ENCODE measurements around the gene TOX2.

DNA sequence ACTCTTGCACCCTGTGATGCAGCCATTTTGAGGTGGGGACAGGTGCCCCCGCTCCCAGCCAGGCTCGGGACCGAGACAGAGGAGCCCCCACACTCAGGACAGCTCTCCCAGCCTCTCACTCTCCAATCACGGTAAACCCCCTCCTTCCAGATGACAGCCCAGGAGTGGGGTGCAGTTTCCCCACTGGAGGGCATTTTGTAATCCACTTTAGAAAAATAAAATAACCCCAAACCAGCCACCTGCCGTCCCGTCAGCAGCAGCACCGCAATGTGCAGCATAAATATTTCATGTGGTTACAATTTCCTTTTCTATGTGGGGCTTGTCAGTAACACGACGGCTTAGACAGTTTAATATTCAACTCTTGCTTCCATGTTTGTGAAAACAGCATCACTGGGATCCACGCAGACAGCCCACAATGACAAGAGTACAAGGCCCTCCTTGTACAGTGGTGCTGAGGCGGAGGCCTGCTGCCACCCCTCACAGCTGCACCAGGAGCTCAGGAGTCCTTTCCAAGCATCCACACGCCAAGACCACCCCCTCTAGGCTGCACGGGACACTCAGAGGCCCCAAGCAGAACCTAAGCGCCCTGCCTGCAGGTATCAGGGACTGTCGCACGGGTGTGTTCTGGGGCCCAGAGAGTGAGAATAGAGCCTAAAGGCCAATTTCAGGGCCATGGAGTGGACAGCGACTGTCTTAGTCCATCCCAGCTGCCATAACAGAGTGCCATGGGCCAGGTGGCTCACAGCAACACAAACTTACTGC lies 155.7 kb downstream of the TOX2 start:
- TF ChIP-seq POLR2AphosphoS5 (IDR thresholded peaks at IDR 0.05) (no peak), POLR2A (IDR thresholded peaks at IDR 0.05) (no peak)
- TF ChIP-seq, protein P1, sequence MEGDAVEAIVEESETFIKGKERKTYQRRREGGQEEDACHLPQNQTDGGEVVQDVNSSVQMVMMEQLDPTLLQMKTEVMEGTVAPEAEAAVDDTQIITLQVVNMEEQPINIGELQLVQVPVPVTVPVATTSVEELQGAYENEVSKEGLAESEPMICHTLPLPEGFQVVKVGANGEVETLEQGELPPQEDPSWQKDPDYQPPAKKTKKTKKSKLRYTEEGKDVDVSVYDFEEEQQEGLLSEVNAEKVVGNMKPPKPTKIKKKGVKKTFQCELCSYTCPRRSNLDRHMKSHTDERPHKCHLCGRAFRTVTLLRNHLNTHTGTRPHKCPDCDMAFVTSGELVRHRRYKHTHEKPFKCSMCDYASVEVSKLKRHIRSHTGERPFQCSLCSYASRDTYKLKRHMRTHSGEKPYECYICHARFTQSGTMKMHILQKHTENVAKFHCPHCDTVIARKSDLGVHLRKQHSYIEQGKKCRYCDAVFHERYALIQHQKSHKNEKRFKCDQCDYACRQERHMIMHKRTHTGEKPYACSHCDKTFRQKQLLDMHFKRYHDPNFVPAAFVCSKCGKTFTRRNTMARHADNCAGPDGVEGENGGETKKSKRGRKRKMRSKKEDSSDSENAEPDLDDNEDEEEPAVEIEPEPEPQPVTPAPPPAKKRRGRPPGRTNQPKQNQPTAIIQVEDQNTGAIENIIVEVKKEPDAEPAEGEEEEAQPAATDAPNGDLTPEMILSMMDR (IDR thresholded peaks at IDR 0.05), result no peak

Measured in prostate gland (tissue), 2 donors.